ENCODE data around the gene GRIK5. TPM values are rescaled to one million over a fixed set of nuclear protein-coding genes. Genes with fewer than 3 reads are reported as not detected.
"Not testable (repeated sequence)": the region's sequence is repeated elsewhere in the genome, so short reads cannot be mapped to it uniquely, and the experiment has no call there.

GRIK5 gene
- total RNA-seq, 1 donor from 2014 or later: 3.2 TPM

DNA sequence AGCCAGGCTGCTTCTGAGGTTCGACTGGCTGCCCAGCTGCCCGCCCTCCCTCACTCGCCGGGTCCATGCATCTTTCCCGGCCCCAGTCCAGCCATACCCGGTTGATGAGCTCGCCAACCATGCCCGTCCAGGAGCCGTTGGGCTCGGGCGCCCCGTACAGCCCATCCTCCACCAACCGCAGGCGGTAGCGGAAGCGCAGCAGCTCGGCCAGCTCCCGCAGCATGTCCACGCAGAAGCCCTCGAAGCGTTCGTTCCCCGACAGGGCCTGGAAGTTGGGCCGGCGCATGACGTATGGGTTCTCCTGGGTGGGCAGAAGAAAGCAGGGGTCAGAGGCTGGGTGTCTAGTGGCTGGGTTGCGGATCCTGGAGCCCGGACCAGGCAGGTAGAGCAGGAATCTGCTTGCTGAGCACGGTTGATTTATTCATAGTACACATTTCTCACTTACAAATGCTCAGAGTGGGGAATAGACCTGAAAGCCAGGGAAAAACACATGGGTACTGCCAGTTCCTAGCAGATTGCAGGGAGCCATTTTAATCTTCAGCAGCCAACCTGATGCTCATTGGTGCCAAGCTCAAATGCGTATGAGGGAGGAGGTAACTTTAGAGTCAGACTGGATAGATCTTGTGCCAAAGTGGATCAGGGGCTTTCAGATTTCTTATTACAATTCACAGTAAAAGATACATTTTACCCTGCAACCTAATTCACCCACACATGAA is 27.4 kb downstream of the GRIK5 start:
- no peak for DNase-seq

DNA sequence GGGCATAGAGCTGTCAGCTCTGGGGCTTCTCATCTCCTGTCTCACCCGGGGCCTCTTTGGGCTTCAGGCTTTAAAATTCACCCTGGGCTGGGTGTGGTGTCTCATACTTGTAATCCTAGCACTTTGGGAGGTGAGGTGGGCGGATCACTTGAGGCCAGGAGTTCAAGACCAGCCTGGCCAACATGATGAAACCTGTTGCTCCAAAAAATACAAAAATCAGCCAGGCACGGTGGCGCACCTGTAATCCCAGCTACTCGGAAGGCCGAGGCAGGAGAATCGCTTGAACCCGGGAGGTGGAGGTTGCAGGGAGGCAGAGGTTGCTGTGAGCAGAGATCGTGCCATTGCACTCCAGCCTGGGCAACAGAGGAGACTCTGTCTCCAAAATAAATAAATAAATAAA is 29.5 kb downstream of the GRIK5 start:
- not testable (repeated sequence) for DNase-seq

DNA sequence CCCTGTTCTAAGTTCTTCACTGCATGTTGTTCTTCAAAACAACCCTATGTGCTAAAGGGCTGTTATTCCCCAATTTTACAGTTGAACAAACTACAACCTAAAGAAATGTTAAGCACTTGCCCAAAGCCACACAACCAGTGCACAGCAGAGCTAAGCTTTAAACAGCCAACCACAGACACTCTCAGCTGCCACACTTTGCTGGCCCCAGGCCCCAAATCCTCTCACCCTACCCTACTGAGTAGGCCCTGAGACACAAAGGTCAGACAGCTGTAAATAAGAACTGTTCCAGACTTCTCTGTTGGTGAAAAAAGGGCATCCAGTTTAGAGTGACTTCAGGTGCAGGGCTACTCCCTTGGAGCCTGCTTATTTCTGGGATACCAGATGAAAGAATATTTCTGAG is 30.0 kb downstream of the GRIK5 start:
- no peak for DNase-seq

DNA sequence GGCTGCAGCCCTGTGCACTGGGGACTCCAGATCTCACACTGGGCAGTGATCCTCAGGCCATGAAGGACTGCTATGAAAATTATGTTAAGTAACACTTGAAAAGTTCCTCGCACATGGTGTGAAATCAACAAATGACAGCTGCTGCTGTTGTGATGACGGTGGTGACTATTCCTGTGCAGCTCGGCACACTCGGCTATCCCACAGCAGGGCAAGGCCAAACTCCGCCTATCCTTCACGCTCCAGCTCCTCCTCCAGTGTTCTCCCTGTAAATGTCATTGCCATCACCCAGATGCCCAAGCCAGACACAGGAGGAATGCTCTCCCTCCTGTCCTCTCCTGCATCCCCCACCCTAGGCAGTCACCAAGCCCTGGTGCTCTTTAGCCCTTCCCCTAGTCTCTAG is 31.3 kb downstream of the GRIK5 start:
- peak; percentile 79 for DNase-seq

DNA sequence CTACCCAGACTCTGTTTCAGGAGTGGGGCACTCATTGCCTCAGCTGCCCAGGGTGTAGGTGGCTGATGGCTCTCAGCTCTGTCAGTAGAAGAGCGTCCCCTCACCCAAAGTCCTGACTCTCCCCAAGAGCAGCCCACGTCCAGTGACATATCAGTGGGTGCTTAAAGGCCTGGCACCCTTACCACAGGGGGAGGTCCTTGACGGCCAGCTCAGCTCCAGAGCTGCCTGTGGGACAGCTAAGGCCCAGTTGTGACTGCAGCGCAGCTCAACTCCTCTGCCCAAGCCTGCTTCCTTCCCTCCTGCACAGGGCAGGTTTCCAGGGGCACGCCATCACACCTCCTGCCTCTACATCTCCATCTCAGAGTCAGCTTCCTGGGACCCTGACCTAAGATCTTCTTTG is 32.4 kb downstream of the GRIK5 start:
- no peak for DNase-seq

DNA sequence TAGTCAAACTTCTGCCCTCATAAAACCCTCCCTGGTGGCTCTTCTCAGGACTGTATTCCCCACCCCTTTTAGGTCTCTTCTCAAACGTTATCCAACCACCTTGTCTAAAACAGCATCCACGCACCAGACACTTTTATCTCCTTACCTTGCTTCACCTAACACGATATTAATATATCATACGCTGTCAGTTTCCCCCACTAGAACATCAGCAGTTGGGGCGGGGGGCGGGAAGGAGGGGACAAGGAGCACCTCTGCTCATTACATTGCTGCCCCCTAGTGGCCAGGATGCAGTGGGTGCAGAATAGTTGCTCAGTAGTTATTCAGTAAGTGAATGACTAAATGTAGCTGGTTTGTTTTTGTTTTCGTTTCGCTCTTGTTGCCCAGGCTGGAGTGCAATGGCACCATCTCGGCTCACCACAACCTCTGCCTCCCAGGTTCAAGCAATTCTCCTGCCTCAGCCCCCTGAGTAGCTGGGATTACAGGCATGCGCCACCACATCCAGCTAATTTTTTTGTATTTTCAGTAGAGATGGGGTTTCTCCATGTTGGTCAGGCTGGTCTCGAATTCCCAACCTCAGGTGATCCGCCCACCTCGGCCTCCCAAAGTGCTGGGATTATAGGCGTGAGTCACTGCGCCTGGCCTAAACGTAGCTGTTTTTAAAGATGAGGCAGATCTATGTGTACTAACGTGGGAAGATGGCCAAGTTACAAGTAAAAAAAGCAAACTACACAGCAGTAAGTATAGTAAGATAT is 35.2 kb downstream of the GRIK5 start:
- DNase-seq: peak; percentile 84

DNA sequence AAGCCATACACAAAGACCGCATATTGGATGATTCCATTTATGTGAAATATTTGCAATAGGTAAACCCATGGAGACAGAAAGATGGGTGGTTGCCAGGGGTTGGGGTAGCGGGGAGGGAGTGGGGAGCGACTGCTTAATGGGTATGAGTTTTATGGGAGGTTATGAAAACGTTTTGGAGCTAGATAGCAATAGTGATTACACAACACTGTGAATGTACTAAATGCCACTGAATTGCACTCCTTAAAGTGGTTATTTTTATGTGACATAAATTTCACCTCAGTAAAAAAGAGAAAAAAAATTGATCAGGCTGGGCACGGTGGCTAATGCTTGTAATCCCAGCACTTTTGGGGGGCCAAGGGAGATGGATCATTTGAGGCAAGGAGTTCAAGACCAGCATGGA is 36.6 kb downstream of the GRIK5 start:
- no peak for DNase-seq

DNA sequence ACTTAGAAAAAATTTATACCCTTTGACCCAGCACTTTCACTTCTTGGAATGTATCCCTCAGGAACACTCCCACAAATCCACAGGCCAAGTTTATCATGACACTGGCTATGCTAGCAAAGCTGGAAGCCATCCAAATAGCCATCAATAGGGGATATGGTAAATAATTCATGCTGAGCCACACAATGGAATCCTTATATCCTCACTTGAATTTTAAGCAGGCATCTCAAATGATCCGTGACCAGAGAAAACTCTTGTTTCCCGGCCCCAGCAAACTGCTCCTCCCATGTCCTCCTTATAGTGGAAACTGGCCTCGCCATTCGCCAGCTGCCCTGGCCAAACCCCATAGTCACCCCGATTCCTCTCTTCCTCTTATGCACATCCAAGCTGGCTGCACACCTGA is 37.6 kb downstream of the GRIK5 start:
- DNase-seq: peak; percentile 94

DNA sequence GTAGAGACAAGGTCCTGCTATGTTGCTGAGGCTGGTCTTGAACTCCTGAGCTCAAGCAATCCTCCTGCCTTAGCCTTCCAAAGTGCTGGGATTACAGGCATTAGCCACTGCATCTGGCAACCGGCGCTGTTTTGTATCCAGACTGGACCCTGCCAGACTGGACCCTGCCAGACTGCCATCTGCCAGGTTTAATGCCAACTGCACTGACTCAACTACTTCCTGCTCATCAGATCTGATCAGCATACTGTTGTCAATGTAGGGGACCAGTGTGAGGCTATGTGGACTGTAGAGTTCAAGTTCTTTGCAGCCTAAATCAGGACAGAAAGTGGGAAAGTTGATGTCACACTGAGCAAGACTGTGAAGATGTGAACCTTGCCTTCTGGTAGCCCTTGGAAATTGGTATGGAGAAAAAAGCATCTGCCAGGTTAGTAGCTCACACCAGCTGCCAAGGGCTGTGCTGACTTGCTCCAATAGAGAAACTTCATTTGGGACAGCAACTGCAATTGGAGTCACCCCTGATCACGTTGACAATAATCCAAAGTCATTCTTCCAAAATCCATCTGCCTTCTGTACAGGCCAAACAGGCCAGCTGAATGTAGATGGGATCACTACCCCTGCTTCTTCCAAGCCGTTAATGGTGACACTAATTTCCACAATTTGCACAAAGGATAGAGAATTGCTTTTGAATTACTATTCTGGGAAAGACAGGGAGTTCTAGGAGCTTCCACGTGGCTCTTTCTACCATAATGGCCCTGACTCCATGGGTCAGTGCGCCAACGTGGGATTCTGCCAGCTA is 39.2 kb downstream of the GRIK5 start:
- peak; percentile 82 for DNase-seq

DNA sequence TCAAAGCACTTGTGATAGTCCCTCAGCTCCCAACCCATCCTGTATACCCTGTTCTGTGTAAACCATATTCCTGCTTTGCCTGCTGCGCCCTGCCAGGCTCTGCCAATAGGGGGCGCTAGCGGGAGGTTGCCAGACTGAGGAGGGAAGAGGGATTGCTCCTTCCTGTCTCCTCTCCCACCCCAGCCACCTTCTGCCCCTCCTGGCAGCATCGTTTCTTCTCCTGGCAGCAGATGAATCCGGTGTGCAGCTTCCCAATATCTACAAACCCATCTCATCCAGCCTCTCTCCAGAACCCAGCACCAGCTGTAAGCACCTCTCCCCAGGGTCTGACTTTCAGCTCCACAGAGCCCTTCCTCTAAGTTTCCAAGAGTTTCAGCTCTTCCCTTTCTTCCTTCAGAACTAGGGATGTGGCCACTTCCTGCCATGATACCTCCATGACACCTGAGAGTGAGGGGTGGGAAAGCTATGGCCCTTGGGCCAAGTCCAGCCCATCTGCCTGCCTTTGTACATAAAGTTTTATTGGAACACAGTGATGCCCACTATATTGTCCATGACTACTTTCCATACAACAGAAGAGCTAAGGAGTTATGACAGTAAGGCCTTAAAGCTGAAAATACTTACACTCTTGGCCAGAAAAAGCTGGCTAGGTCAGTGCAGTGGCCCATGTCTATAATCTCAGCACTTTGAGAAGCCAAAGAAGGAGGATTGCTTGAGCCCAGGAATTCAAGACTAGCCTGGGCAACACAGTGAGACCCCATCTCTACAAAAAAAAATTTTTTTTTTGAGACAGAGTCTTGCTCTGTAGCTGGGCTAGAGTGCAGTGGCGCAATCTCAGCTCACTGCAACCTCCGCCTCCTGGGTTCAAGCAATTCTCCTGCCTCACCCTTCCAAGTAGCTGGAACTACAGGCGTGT is 41.4 kb downstream of the GRIK5 start:
- no peak for DNase-seq

DNA sequence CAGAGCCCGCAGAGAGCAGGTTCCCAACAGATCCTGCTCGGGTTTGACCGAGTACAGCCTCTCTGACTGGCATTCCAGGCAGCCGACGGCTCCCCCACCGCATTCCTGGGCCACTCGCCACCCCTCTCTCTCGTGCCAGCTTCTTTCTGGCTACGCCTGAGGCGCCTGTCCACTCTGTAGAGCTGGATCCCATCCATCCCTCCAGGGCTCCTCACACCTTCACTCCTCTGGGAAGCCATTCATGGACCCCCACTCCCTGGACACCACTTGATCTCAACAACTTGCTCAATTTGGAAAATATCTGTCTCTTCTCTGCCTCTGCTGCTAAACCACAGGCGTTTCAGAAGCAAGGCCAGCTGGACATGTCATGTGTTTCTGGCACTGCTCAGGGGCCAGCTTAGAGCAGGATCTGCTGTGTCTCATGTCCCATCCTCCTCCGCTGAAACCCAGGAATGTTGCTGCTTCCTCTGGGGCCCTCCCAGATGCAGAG is 45.3 kb downstream of the GRIK5 start:
- peak; percentile 77 for DNase-seq

DNA sequence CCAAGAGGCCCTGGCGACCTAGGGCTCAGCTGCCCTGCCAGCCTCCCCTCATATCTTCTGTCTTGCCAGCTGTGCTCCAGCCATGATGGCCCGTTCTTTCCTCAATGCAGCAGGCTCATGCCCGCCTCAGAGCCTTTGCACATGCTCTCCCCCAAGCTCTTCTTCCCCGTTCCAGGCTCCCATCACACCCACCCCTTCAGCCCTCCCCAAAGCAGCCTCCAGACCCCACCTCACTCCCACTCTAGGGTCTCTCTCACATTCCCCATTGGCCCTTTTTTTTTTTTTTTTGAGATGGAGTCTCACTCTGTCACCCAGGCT is 46.1 kb downstream of the GRIK5 start:
- no peak for DNase-seq

DNA sequence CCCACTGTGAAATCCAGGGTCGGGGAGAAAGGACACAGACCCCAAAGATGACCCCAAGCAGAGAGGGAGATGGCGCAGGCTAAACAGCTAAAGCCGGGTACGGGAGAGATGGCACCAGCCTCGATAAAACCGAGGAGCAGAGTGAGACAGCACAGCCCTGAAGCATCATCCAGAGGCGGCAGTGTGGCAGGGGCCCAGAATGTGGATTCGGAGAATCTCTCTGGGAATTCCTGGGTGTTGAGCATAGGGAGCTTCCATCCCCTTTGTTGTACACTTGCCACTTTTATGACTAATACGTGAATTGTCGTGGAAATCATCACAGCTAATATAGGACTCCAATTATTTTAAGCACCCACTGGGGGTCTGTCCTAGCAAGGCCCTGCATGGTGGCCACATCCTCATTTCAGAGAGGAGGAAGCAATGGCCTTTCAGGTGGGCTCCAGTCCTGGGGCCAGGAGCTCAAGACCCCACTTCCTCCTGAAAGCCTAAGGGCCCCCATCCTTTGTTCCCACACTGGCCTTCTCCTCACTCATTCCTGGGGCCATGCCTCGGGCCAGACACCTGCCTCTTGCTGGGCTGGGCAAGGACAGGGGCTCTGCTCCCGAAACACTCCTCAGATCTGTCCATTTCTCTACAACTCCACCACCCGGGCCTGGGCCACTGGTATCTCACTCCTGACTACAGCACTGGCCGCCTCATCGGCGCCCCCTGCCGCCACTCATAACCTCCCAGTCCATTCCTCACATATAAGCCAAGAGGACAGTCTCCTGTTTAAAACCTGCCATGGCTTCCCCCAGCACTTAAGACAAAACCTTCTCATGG is 46.7 kb downstream of the GRIK5 start:
- no peak for DNase-seq

DNA sequence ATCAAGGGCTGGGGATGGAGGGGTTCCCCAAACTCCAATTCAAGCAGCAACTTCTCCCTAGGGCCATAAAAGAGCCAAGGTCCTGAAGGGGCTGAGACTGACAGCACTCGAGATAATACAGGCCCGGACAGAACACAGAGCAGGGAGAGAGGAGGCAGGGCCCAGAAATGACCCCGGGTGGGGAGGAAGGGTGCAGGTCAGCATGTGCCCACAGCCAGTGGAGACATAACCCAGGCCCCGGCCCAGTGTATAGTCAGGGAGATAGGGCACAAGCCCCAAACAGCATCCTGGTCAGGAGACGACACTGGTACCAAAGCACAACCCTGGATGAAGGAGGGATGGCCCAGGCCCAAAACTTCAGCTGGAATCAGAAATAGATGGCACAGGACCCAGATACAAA is 47.4 kb downstream of the GRIK5 start:
- DNase-seq: no peak

DNA sequence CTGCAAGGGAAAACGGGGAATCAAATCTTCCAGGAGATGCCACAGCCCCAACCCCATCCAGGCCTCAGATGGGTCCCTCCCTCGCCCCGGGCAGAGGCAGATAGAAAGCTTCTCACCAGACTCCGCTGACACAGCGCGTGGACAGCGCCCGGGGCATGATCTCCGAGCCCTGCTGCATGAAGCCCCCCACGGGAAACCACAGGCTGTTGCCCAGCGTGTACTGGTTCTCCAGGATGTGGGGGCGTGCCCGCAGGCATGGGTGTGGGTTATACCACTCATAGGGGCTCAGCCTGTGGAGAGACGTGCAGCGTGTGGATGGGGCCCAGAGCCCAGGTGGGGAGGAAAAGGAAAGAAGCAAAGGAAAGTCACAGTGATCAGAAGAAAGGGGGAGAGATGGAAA is 48.8 kb downstream of the GRIK5 start:
- no peak for DNase-seq

DNA sequence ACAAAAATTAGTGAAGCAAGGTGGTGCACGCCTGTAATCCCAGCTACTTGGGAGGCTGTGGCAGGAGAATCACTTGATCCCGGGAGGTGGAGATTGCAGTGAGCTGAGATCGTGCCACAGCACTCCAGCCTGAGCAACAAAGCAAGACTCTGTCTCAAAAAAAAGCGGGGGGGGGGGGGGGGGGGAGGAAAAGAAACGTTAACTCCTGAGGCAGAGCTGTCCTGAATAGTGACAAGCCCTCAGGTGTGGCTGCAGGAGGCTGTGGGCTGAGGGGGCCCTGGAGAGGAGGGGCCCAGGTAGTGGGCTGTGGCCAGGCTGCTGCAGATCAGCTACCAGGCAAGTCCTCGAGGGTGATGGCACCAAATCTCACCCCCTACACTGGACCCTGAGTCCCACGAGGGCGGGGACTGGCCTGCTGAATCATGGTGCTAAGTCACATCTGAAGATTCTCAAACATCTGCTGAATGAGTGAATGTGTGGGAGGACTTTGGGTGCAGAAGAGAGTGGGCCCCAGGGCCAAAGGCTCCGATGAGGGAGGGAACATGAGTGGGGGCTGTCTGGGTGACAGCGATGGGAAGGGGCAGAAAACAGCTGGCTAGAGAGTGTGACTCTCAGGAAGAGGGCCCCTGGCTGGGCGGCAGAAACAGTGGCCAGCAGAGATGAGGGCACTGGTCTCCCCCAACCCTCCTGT is 51.4 kb downstream of the GRIK5 start:
- no peak for DNase-seq

DNA sequence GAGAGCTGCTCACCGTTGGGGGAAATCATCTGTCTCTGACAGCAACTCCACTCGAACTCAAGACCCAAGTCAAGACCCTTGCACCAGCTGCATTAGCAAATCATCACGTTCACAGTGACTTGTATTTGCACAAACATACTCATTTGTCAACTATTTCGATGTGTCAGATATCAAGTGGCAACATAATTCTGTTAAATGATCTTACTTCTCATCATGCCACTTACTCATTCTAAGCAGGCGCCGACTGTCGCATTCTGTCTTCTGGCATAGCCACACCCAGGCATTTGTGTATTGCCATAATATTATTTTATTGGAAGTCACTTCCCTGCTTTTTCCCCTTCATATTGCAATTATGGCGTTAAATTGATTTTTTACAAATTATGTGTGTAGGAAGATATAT is 53.0 kb downstream of the GRIK5 start:
- no peak for DNase-seq

DNA sequence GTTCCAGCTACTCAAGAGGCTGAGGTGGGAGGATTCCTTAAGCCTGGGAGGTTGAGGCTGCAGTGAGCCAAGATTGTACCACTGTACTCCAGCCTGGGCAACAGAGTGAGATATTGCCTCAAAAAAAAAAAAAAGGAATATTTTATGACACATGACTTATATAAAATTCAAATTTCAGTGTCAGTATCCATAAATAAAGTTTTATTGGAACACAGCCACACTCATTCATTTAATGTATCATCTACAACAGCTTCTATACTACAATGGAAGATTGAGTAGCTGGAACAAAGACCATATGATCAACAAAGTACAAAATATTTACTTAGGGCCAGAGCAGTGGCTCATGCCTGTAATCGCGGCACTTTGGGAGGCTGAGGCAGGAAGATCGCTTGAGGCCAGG is 57.3 kb downstream of the GRIK5 start:
- DNase-seq: not testable (repeated sequence)

DNA sequence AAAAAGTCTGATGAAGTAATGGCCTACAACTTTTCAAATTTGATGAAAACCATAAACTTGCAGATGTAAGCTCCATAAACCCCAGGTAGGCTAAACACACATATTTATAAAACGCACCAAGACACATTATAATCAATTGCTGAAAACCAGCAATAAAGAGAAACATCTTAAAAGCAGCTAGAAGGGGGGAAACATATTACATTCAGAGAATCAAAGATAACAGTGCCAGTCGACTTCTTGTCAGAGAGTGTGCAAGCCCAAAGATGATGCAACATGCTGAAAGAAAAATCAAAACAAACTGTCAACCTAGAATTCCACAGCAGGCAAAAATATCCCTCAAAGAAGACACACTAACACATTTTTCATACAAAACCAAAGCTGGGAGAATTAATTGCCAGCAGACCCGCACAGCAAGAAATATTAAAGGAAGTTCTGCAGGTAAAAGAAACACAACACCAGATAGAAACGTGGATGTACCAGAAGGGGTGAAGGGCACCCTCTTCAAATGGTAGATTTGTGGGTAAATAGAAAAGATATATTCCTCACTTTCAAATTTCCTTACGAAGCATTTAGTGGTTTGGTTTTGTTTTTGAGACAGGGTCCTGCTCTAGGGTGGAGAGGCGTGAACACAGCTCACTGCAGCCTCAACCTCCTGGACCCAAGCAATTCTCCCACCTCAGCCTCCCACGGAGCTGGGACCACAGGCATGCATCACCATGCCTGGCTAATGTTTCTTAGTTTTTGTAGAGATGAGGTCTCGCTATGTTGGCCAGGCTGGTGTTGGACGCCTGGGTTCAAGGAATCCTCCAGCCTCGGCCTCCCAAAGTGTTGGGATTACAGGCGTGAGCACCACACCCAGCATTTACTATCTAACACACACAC is 59.5 kb downstream of the GRIK5 start:
- DNase-seq: no peak

DNA sequence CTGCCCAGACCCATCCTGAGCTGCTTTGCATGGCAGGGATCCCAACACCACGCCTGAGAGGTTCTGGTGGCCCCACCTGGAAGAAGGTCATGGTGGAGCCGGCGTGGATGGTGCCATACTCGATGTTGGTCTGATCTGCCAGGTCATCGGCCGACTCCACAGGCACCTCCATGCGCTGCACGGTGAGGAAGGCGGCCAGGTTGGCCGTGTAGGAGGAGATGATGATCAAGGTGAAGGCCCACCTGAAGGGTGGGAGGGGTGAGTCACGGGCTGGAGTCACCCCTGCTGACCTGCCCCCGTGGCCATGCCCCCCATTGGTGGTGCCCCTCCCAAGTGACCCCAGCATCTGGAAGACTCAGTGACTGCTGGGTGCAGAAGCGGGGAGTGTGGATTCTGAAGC is 63.4 kb downstream of the GRIK5 start:
- no peak for DNase-seq
